Measurements from ENCODE around the gene RELA.

GRCh38 chr11:65621460-65621859 is 41.3 kb downstream of the RELA start:
- TF ChIP-seq ZNF266 (tag by site-specific recombination; IDR thresholded peaks at IDR 0.05; ENCODE audit: low read depth): no peak
- no peak for TF ChIP-seq ZNF391 (tag by site-specific recombination; IDR thresholded peaks at IDR 0.05; ENCODE audit: borderline replicate concordance, low read depth)
- no peak for TF ChIP-seq ZNF544 (tag by site-specific recombination; IDR thresholded peaks at IDR 0.05)
- TF ChIP-seq, protein P1, sequence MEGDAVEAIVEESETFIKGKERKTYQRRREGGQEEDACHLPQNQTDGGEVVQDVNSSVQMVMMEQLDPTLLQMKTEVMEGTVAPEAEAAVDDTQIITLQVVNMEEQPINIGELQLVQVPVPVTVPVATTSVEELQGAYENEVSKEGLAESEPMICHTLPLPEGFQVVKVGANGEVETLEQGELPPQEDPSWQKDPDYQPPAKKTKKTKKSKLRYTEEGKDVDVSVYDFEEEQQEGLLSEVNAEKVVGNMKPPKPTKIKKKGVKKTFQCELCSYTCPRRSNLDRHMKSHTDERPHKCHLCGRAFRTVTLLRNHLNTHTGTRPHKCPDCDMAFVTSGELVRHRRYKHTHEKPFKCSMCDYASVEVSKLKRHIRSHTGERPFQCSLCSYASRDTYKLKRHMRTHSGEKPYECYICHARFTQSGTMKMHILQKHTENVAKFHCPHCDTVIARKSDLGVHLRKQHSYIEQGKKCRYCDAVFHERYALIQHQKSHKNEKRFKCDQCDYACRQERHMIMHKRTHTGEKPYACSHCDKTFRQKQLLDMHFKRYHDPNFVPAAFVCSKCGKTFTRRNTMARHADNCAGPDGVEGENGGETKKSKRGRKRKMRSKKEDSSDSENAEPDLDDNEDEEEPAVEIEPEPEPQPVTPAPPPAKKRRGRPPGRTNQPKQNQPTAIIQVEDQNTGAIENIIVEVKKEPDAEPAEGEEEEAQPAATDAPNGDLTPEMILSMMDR (tag by site-specific recombination; IDR thresholded peaks at IDR 0.05): no peak
- TF ChIP-seq, protein P2, sequence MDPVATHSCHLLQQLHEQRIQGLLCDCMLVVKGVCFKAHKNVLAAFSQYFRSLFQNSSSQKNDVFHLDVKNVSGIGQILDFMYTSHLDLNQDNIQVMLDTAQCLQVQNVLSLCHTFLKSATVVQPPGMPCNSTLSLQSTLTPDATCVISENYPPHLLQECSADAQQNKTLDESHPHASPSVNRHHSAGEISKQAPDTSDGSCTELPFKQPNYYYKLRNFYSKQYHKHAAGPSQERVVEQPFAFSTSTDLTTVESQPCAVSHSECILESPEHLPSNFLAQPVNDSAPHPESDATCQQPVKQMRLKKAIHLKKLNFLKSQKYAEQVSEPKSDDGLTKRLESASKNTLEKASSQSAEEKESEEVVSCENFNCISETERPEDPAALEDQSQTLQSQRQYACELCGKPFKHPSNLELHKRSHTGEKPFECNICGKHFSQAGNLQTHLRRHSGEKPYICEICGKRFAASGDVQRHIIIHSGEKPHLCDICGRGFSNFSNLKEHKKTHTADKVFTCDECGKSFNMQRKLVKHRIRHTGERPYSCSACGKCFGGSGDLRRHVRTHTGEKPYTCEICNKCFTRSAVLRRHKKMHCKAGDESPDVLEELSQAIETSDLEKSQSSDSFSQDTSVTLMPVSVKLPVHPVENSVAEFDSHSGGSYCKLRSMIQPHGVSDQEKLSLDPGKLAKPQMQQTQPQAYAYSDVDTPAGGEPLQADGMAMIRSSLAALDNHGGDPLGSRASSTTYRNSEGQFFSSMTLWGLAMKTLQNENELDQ (tag by site-specific recombination; IDR thresholded peaks at IDR 0.05; ENCODE audit: low read depth): no peak
- no peak for TF ChIP-seq ZNF514 (tag by site-specific recombination; IDR thresholded peaks at IDR 0.05)
- TF ChIP-seq PATZ1 (tag by site-specific recombination; IDR thresholded peaks at IDR 0.05): no peak
- no peak for TF ChIP-seq ZNF658 (tag by site-specific recombination; IDR thresholded peaks at IDR 0.05)
- TF ChIP-seq, protein P3, sequence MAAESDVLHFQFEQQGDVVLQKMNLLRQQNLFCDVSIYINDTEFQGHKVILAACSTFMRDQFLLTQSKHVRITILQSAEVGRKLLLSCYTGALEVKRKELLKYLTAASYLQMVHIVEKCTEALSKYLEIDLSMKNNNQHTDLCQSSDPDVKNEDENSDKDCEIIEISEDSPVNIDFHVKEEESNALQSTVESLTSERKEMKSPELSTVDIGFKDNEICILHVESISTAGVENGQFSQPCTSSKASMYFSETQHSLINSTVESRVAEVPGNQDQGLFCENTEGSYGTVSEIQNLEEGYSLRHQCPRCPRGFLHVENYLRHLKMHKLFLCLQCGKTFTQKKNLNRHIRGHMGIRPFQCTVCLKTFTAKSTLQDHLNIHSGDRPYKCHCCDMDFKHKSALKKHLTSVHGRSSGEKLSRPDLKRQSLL (tag by site-specific recombination; IDR thresholded peaks at IDR 0.05): no peak
- TF ChIP-seq ZNF146 (tag by site-specific recombination; IDR thresholded peaks at IDR 0.05): no peak
- no peak for TF ChIP-seq SP7 (tag by site-specific recombination; IDR thresholded peaks at IDR 0.05)

Data from HEK293 (cell line).